Right cardiac atrium (tissue), 5 donors: ENCODE measurements around the gene C1orf105. TPM values are rescaled to one million over a fixed set of nuclear protein-coding genes. Genes with fewer than 3 reads are reported as not detected.
"Not testable (repeated sequence)": the region's sequence is repeated elsewhere in the genome, so short reads cannot be mapped to it uniquely, and the experiment has no call there.

Source experiments
- ATAC-seq, 2 donors: fragments of 200-7000 bp; cut with Tn5 transposase; one replicate each; pipeline versions ENCODE4 v1.8.0 to v1.9.1; 2020; ENCODE audit warnings: moderate library complexity in 2 of 2, mild to moderate bottlenecking in 1 of 2
- DNase-seq, 3 donors: peaks; one replicate each; pipeline ENCODE4 v3.0.0-alpha.2; 2020
- H3K27ac ChIP-seq: one replicate; pipeline ENCODE4 v1.5.1; 2013; ENCODE audit warnings: mild to moderate bottlenecking, low read length, control low read depth, moderate library complexity
- H3K27me3 ChIP-seq: one replicate; pipeline ENCODE4 v1.6.1; 2013; ENCODE audit not compliant: control insufficient read depth, insufficient read depth
- H3K4me1 ChIP-seq: one replicate; pipeline ENCODE4 v1.6.1; 2013; ENCODE audit warnings: low read length; ENCODE audit not compliant: control insufficient read depth, insufficient read depth
- H3K4me3 ChIP-seq: one replicate; pipeline ENCODE4 v1.5.1; 2013; ENCODE audit warnings: low read length, control low read depth
- H3K9me3 ChIP-seq: one replicate; pipeline ENCODE4 v1.6.1; 2013; ENCODE audit warnings: low read length; ENCODE audit not compliant: control insufficient read depth
- WGBS: extraction: QIAGEN DNeasy Blood & Tissue Kit; methylation state at CpG from one replicate; pipeline ENCODE4 v1.1.7; 2013; 5-methylcytosine and 5-hydroxymethylcytosine counted together
- intact Hi-C, 4 donors: fragments of 100-400 bp; cut with DNase I; formaldehyde crosslinking; loops; one replicate each; pipeline versions ENCODE4 v1.11.0 to v1.14.0; 2022 to 2023
- long read RNA-seq, 4 donors: library from polyadenylated mRNA; unstranded; transcript quantifications; one replicate each; pipeline ENCODE4 v2.0.0, GENCODE V29; 2020 to 2021
- polyA plus RNA-seq: library from polyadenylated mRNA; stranded (reverse); fragments of 200-250 nt; gene quantifications from one replicate; pipeline ENCODE4 v1.2.3, GENCODE V29; 2013
- total RNA-seq, 4 donors: library from RNA; stranded (reverse); fragmentation: NEBNext Ultra II Directional; extraction: Animal tissue kit (Norgen Biotek cat#: 25700); gene quantifications; one replicate each; pipeline ENCODE4 v1.2.1, GENCODE V29; 2021
- donor health status: healthy with polysubstance abuse.
- donor health status: DM: no; HTN: yes; CAD: no.
- donor health status: DM: no; HTN: no; CAD: no.
- donor health status: DM: no; HTN: yes; CAD: no; lungs with severe emphysema.
- donor health status: DM: yes; HTN: yes; CAD: no.

C1orf105 gene, protein sequence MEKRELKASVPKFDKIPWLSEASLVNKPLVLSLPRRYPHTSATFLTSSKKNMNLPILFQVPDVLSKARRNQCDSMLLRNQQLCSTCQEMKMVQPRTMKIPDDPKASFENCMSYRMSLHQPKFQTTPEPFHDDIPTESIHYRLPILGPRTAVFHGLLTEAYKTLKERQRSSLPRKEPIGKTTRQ
- total RNA-seq (10 to 100 TPM in 3 of 4 donors, 1 to 10 TPM in 1; 3.2 to 19.1 (median 12.4) TPM), polyA plus RNA-seq (21.5 TPM)
- long read RNA-seq, donor 1, transcript C1orf105-201 (5 exons, 888 nt), result major isoform, 7 of 9 reads
- long read RNA-seq, donor 1, partial matches to known transcripts, result 0 of 9 reads
- long read RNA-seq, donor 1, other reads (novel, unspliced or antisense), result 2 of 9 reads
- long read RNA-seq, donor 2, partial matches to known transcripts, result 0 of 2 reads
- long read RNA-seq, donor 2, other reads (novel, unspliced or antisense), result 0 of 2 reads
- long read RNA-seq, donor 3, partial matches to known transcripts, result 0 of 2 reads
- long read RNA-seq, donor 3, other reads (novel, unspliced or antisense), result 0 of 2 reads
- long read RNA-seq, donor 4, partial matches to known transcripts, result 0 of 3 reads
- long read RNA-seq, donor 4, other reads (novel, unspliced or antisense), result 2 of 3 reads

DNA sequence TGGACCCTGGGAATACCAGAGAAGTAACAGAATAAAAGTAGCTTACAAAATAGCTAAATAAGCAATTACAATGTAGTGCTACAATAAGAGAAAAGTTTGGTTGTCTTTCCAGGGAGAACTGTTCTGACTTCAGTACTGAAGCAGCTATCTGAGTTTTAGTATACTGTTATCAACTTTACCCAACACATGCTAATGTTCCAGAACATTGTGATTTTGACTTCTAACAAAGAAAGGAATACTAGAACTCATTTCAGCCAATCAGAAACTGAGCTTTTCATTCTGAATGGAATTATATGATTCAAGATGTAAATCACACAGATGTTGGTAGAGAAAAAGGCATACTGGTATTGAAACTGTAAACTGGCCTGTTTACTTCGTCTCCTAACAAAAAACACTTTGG lies at the start of gene C1orf105:
Gene C1orf105 (plus strand): TSS at position 301 of the 400 bp plus-strand sequence. CDS start 201 bp downstream, outside the sequence.
- ATAC-seq, result no peak
- Histone ChIP-seq H3K9me3 (no peaks in the 10 kb centered on the region), H3K4me3 (no peak within 1 kb of the TSS), H3K27me3 (no peaks in the 10 kb centered on the region), H3K4me1 (peaks cover 2% of the 10 kb centered on the region), H3K27ac (no peak within 1 kb of the TSS)
- DNase-seq, result no peak
- 90% methylated on average over 1 of the region's 1 CpG for WGBS
- intact Hi-C loops, result loop anchor here in 2 of 4 donors (10.0 kb wide), 2 partner anchors 416 to 616 kb away; no protein-coding TSS in a partner anchor

DNA sequence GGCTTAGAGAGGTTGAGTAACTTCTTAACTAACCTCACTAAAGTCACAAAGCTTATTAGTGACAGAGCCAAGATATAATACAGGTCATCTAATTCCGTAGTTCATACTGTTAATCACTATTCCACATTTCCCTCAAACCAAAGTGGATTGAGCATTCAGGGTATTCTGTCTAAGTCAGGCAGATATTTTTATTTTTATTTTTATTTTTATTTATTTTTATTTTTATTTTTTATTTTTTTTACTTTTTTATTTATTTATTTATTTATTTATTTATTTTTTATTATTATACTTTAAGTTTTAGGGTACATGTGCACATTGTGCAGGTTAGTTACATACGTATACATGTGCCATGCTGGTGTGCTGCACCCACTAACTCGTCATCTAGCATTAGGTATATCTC lies 48.8 kb upstream of the C1orf105 start:
- 99% methylated on average over 1 of the region's 3 CpGs for WGBS
- DNase-seq, H3K4me3 ChIP-seq, H3K4me1 ChIP-seq, ATAC-seq, H3K27ac ChIP-seq, H3K9me3 ChIP-seq, H3K27me3 ChIP-seq, intact Hi-C loops: not testable (repeated sequence)

DNA sequence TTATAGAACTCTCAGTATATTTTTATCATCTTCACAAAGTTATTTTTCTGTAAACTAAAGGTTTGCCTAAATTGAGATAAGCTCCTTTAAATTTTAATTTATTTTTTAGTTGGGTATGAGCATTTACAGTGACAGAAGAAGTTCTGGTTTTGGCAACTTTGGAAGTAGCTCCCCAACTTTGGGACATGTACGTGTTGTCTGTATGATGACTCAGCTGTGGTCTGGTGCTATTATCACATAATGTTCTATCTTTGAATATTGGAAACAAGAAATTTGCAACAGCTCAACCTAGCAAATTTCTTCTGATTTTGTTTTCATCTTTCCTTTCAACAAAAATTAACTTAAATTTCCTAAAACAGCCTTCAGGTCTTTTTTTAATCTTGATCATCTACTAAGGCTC lies 46.6 kb upstream of the C1orf105 start:
- DNase-seq, result no peak
- WGBS, result 72% methylated on average over 1 of the region's 1 CpG
- ATAC-seq, result no peak
- Histone ChIP-seq H3K27ac (no peak overlapping the region), H3K4me1 (no peaks in the 10 kb centered on the region), H3K27me3 (no peaks in the 10 kb centered on the region), H3K9me3 (no peaks in the 10 kb centered on the region), H3K4me3 (no peak overlapping the region)
- intact Hi-C loops, result no loop called here

DNA sequence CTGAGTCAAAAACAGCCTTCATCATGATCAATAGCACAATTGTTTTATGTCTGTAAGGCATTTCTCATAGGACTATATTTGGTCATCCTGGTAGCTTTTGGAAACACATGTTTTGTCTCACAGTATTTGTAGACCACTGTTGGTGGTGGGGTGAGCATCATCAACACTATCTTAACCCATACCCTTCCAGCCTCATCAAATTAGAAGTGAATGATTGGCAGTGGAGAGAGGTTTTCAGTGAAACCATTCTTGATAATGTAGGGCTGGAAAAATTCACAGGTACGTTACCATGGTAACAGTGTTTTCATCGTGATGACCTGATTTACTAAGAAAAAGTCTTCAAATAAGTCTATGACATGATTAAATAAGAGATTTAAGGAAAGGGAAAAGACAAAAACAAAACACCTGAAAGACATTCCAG lies 45.3 kb upstream of the C1orf105 start:
- DNase-seq (no peak), ATAC-seq (no peak)
- Histone ChIP-seq H3K9me3 (no peaks in the 10 kb centered on the region), H3K27me3 (no peaks in the 10 kb centered on the region), H3K4me1 (no peaks in the 10 kb centered on the region), H3K27ac (no peak overlapping the region), H3K4me3 (no peak overlapping the region)
- intact Hi-C loops, result no loop called here
- WGBS, result 83% methylated on average over 2 of the region's 2 CpGs

DNA sequence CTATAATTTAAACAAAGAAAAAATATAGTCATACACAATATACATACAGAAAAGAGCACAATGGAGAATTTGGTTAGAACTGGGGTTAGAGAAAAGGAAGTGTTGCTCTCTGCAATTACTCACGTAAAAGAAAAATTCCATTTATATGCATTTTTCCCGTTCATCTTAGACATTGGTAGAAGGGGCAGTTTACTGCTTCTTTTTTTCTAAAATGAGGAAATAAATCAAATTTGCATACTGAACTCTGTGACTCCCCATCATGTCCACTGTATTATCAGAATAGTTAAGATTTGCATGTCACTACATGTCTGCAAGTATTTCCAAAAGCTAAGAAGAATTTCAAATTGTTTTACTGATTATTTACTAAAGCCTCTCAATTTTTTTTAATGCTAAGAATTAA lies 44.1 kb upstream of the C1orf105 start:
- Histone ChIP-seq H3K9me3 (no peaks in the 10 kb centered on the region), H3K4me3 (no peak overlapping the region), H3K27me3 (no peaks in the 10 kb centered on the region), H3K4me1 (no peaks in the 10 kb centered on the region), H3K27ac (no peak overlapping the region)
- DNase-seq (no peak), ATAC-seq (no peak)
- intact Hi-C loops, result no loop called here
- 60% methylated on average over 2 of the region's 2 CpGs for WGBS

DNA sequence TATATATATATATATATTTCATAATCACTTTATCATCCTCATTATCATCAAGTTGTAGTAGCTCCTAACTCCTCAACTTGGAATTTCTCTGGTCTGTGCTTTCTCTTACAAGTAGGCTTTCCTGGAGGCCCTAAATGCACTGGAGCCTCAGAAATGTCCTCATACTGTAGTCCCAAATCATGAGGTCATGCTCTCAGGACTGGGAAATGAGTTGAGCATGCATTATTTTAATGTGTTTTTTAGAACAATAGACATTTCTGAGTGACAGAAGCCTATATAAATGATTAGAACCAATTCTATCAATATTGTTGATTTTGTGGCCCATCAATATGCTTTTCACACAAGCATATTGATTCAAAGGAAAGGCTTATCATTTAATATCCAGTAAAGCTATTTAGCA lies 42.9 kb upstream of the C1orf105 start:
- DNase-seq (no peak), ATAC-seq (no peak)
- Histone ChIP-seq H3K27me3 (no peaks in the 10 kb centered on the region), H3K4me1 (no peaks in the 10 kb centered on the region), H3K9me3 (no peaks in the 10 kb centered on the region), H3K4me3 (no peak overlapping the region), H3K27ac (no peak overlapping the region)
- intact Hi-C loops, result no loop called here

DNA sequence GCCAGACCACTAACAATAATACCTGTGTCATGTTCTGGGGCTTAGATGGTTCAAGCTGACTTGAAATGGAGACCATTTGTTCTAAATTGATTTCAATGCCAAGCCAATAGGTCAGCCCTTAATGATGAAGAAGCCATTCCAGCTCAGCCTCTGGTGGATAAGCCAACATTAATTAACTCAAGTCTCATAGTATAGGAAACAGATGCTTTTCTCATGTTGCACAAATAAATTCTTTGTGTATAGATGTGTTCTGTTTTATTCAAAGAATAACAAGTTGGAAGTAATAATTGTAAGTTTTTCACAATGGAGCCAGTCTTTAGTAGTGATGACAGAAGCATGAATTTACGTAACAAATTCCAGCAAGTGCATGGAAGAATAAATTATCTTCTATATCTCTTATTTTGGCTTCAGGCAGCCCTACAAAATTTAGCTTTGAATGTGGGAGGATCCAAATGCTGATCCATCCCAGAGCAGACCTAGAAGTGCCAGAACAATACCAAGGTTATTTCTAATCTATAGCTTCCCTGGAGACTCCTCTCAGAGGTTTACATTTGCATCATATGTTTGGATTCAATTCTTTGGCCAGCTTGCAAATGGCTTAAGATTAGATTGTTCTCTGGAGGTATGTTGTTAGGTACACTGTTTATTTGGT lies 42.2 kb upstream of the C1orf105 start:
- 86% methylated on average over 1 of the region's 1 CpG for WGBS
- H3K4me3 ChIP-seq, result no peak overlapping the region
- ATAC-seq (no peak), DNase-seq (no peak)
- peaks cover 1% of the 10 kb centered on the region for H3K4me1 ChIP-seq
- no peaks in the 10 kb centered on the region for H3K27me3 ChIP-seq
- no peak overlapping the region for H3K27ac ChIP-seq
- H3K9me3 ChIP-seq, result no peaks in the 10 kb centered on the region
- intact Hi-C loops, result no loop called here

DNA sequence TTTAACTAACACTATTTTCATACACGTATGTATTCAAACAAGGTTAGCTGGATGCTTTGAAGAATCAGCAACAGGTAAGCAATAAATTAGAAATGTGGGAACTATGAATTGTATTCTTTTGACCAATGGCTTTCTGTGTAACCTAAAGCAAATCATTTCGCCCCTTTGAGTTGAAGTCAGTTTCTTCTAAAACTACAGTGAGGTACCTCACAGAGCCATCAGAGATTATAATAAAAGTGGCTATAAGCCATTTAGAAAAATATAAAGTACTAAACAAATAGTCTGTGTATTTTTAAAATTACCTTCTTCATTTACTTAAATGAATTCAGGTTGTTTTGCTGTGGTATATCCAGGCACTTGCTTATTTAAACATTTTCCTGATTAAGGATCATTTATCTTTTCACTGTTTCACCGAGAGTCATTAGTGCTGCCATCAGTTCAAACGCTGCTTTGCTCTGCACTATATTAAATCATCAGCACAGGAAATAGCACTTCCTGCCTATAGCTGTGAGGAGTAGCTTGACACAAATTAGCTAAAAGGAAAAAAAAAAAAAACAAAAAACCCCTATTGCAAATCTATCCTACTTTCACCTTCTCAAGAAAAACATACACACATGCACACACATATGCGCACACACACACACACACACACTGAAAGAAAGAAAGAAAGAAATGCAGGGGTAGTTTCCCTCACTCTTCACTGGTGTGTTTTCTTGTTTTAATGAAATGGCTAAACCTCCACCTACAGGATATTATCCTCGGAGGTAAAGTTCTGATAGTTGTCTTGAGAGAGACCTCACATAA lies 39.8 kb upstream of the C1orf105 start:
- ATAC-seq (no peak), DNase-seq (no peak)
- 48% methylated on average over 6 of the region's 6 CpGs for WGBS
- Histone ChIP-seq H3K27ac (no peak overlapping the region), H3K27me3 (no peaks in the 10 kb centered on the region), H3K4me1 (peaks cover 1% of the 10 kb centered on the region), H3K9me3 (no peaks in the 10 kb centered on the region), H3K4me3 (no peak overlapping the region)
- intact Hi-C loops, result no loop called here

DNA sequence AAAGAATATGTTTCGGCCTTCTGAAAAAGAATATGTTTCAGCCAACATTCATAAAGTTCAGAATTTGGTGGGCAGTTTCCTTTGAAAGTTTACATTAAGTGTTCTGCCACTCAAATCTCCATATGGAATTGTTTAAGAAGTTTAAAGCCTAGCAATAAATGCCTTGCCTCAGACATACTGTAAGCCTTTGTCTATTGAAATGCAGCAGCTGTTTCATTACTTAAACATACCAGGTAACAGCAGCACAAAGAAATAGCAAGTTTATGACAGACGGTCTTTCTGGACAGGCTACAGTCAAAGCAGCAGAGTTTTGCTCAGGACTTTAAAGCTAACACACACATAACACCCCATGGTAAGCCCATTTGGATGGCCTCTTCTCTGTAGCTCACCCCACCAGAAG lies 38.5 kb upstream of the C1orf105 start:
- H3K9me3 ChIP-seq, result no peaks in the 10 kb centered on the region
- H3K4me3 ChIP-seq, result no peak overlapping the region
- ATAC-seq, result no peak
- H3K27ac ChIP-seq, result no peak overlapping the region
- intact Hi-C loops, result no loop called here
- 81% methylated on average over 2 of the region's 2 CpGs for WGBS
- H3K27me3 ChIP-seq, result no peaks in the 10 kb centered on the region
- peaks cover 1% of the 10 kb centered on the region for H3K4me1 ChIP-seq
- no peak for DNase-seq

DNA sequence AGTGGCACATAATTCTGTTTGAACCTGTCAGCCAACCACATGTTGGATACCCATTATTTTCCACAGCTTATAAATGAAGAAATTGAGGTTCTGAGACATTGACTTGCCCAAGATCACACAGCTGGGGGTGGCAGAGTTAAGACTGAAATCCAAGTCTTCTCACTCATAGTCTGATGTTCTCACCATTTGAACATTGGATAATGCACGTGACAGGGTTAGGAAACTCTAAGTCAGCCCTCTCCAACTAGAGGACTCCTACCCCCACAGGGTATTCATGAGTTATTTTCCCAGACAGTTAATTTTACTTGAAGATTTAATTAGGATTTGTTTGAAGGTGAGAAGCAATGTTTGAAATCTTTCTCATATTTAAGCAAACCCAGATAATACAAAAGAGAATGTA lies 38.1 kb upstream of the C1orf105 start:
- Histone ChIP-seq H3K4me3 (no peak overlapping the region), H3K4me1 (peaks cover 1% of the 10 kb centered on the region), H3K27ac (no peak overlapping the region), H3K27me3 (no peaks in the 10 kb centered on the region), H3K9me3 (no peaks in the 10 kb centered on the region)
- intact Hi-C loops, result no loop called here
- 74% methylated on average over 1 of the region's 1 CpG for WGBS
- ATAC-seq, result no peak
- DNase-seq, result no peak
